ENCODE results near the gene DST.
"Not testable (repeated sequence)": the region's sequence is repeated elsewhere in the genome, so short reads cannot be mapped to it uniquely, and the experiment has no call there.

The DST gene

DNA sequence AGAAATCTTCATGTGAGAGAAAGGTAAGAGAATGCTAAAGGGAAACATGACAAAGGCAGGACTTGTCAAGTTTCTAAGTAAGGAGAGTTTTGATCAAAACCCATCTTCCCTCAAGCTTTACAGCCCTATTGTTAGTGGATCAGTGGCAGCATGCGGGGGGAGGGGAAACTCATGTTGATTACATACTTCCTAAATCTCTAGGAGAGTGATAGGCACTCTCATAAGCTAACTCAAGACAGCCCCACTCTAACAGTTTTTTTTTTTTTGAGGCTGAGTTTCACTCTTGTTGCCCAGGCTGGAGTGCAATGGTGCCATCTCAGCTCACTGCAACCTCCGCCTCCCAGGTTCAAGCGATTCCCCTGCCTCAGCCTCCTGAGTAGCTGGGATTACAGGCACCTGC is 18.6 kb upstream of the DST start:
- not testable (repeated sequence) for DNase-seq (ENCODE audit: low read depth)

GRCh38 chr6:56660381-56660730 is 17.7 kb upstream of the DST start:
- no peak for DNase-seq (ENCODE audit: low read depth)

GRCh38 chr6:56659721-56660380 is 17.2 kb upstream of the DST start:
- no peak for DNase-seq (ENCODE audit: low read depth)

DNA sequence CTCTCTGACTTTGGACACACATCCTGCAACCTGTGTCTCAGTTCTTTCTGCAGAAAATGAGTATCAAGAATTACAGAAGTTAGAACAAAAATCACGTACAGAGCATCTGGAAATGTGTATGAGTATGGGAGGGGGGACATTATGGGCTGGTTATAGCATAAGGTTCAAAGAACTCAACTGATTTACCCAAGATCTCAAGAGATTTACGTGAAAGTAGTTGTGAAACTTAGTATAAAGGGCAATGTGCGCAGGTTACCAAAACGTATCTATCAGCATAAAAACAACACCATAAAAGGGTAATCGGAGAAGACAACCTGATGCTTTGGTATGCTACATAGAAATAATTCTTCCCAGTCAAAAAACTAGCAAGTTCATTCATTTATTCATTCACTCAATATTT is 15.6 kb upstream of the DST start:
- no peak for DNase-seq (ENCODE audit: low read depth)

DNA sequence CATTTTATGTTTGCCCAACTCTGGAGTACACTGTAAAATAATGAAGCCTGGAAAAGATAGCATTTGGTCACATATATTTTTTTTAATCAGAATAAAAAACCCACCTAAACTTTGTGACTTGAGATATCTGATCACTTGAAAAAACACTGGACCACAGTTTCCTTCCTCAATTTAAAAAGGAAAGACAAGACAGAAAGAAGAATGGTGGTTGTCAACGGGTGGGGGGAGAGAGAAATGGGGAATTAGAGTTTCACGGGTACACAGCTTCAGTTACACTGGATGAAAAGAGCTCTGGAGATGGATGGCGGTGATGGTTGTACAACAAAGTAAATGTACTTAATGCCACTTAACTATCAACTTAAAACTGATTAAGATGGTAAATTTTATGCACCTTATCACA is 14.7 kb upstream of the DST start:
- DNase-seq (ENCODE audit: low read depth), result no peak

DNA sequence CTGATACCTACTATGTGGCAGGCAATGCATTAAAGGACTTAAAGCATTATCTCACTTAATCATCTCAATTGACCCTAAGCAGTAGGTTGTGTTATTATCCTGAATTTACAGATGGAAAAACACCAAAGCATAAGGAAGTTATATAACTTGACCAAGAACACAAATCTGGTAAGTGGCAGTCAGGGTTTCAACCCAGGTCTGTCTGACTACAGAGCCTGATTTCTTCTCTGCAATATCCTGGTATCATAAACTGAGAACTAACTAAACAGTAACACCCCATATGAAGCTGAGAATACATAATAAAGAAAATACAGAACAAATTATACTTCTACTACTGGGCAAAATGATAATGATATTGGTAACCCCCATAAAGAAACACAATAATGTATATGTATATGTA is 13.8 kb upstream of the DST start:
- no peak for DNase-seq (ENCODE audit: low read depth)

- no peak for DNase-seq (ENCODE audit: low read depth)
Observed at GRCh38 chr6:56655996-56656395, 13.3 kb upstream of the DST start.

DNA sequence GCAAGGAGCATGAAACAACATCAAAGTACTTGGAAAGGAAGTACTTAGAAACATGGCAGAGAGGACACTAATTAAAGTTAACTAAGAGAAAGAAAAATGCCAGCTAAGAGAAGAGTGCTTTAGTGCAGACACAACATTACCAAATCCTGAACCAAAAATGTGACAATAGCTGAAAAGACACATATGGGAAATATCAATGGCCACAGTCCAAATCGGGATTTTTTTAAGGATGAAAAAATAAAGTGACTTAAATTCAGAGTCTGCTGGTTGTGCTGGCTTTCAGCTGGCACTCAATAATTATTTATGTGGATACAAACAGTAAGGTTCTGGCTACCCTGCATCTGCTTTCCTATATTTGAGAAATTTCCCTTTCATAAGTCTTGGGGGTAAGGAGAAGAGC is 12.6 kb upstream of the DST start:
- no peak for DNase-seq (ENCODE audit: low read depth)

DNA sequence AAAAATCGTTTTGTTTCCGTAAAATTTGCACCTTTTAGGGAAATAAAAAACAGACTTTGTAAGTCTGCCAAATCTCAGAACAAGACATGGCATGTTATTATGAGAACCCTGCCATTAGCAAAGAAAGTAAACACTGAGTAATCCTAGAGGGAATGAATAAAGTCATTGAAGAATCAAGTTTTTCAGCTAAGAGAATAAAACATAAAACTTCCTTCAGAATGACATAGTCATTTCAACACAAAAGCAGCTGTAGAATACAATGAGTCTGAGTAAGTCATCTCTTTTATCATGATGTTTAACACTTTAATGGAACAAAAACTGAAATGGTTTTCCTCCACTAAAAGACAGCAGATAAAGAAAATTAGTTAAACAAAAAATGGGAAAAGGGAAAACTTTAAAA is 10.3 kb upstream of the DST start:
- DNase-seq (ENCODE audit: low read depth), result no peak

DNA sequence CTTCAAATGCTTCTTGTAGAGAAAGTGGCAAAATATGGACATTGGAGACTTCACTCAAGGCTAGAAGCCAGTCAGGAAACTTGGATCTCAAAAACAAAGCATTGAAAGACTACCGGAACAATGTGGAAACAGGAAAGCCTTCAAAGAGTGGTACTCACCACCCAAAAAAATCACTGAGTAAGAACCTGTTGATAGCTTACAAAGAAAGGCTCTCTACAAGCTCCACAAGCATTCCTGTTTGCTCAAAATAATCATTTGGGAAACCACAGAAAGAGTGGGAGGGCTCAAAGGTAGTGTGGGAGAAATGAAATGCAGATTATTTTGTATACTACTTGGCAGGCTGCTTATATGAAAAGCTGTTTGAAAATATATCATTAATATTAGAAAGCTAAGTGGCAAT is 9.5 kb upstream of the DST start:
- DNase-seq (ENCODE audit: low read depth), result no peak

DNA sequence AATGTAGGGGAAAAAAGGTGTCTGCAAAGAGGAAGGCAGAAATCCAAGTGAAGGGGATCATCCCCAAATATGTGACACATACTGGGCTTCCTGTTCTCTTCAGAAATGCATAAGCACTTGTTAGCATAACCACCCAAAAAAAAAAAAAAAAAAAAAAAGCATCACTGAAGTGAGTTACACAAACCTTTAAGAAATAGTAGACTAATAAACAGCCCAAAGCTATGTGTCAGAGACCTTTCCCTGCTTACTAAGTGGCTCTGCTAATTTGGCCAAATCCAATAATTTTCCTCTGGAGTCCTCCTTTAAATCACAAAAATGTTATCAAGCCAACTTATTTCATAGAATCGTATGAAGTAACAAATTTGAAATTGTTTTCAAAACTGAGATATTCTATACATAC is 7.5 kb upstream of the DST start:
- no peak for DNase-seq (ENCODE audit: low read depth)

GRCh38 chr6:56649782-56650181 is 7.1 kb upstream of the DST start:
- DNase-seq (ENCODE audit: low read depth), result no peak

- no peak for DNase-seq (ENCODE audit: low read depth)
Observed at GRCh38 chr6:56649053-56649769, 6.5 kb upstream of the DST start.

DNA sequence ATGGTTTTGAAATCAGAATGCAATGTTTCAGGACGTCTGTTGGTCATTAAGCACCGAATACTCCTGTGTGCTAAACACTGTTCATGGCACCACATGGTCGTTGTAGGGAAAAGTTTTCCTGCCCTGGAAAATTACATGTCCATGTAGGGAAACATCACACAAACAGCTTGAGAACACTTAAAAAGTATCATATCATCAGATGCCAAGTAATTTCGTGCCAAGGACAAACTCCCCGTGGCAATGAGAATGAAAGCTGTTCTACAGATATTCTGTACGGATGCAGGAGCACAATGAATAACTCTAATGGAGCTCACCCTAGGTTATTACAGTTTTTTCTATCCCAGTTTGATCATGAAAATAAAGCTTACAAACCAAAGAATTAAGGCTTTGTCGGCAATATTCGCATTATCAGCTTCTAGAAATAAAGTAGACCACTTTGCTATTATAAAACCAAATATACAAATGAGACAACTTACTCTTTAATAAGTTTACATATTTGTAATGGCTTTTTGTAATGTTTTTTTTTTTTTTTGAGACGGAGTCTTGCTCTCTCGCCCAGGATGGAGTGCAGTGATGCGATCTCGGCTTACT is 4.6 kb upstream of the DST start:
- DNase-seq (ENCODE audit: low read depth), result no peak

GRCh38 chr6:56644366-56644765 is 1.7 kb upstream of the DST start:
- no peak for DNase-seq (ENCODE audit: low read depth)

GRCh38 chr6:56643379-56644089 is 845 bp upstream of the DST start:
- no peak for DNase-seq (ENCODE audit: low read depth)

DNA sequence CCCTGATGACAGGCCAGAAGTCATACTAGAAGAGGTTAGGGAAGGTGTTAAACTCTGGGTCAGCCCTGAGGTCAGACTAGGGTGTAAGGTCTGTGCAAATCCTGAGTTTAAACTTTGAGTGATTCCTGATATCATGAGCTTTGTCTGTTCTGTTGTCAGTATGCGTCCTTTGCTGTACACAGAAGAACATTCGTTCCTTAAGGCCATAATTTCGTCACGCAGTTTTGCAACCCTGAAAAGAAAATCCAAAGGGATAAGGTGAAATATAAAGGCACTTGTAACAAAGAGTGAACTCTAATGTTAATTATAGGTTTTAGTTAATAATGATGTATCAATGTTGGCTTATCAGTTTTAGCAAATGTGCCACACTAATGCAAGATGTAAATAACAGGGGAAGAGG is 2.3 kb downstream of the DST start:
- DNase-seq (ENCODE audit: low read depth), result no peak

GRCh38 chr6:56638760-56639159 is 3.9 kb downstream of the DST start:
- no peak for DNase-seq (ENCODE audit: low read depth)

DNA sequence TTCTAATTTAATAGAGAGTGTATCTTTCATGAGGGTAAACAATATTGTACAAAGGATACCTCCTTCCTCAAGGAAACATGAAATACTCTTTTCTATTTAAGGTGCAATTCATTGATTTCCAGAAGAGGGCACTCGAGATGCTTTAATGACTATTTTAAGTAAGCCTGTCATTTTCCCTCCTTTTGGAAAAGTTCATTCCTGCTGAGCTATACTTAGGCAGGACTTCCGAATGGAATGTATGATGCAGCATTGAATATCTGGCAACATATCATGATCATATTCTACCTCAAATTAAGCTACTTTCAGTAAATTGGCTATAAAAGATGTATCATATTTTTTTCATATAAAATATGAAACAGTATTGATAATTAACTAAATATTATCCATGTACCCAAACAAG is 5.0 kb downstream of the DST start:
- no peak for DNase-seq (ENCODE audit: low read depth)

- no peak for DNase-seq (ENCODE audit: low read depth)
Observed at GRCh38 chr6:56628105-56628504, 14.6 kb downstream of the DST start.

GRCh38 chr6:56625356-56625755 is 17.3 kb downstream of the DST start:
- DNase-seq (ENCODE audit: low read depth), result no peak

GRCh38 chr6:56624728-56625069 is 18.0 kb downstream of the DST start:
- no peak for DNase-seq (ENCODE audit: low read depth)

GRCh38 chr6:56624046-56624727 is 18.5 kb downstream of the DST start:
- DNase-seq (ENCODE audit: low read depth), result no peak

All from activated gamma-delta T cell treated with anti-CD3 and anti-CD28 coated beads, Interleukin-2, amount 50 U/mL, for 16 hours (primary cell).